Stomach (tissue), 9 donors: Measurements from ENCODE around the gene GALNT18. TPM values are rescaled to one million over a fixed set of nuclear protein-coding genes. Genes with fewer than 3 reads are reported as not detected.

ENCODE experiments used
- DNase-seq, 2 donors: peaks; one replicate each; pipeline versions ENCODE4 v3.0.0 to v3.0.0-alpha.2; 2013 to 2019
- H3K27ac ChIP-seq, 5 donors: fragments of 200-600 bp in 4 of 5; sonication (generic) in 4 of 5; one replicate each; pipeline ENCODE4 v1.5.1; 2013 to 2019; ENCODE audit warnings: mild to moderate bottlenecking in 1 of 5, moderate library complexity in 1 of 5
- H3K27me3 ChIP-seq, 3 donors: fragments of 200-600 bp; sonication (generic); one replicate each; pipeline ENCODE4 v1.5.1; 2017 to 2019; ENCODE audit warnings: mixed run types in 1 of 3
- H3K36me3 ChIP-seq, 4 donors: fragments of 200-600 bp; sonication (generic); 1 replicate in 3 of 4; 2 replicates in 1 of 4; pipeline ENCODE4 v1.5.1; 2016 to 2019
- H3K4me1 ChIP-seq, 4 donors: fragments of 200-600 bp; sonication (generic); one replicate each; pipeline ENCODE4 v1.5.1; 2016 to 2019
- H3K4me3 ChIP-seq, 4 donors: fragments of 200-600 bp; sonication (generic) in 3 of 4; one replicate each; pipeline ENCODE4 v1.5.1; 2016 to 2019; ENCODE audit warnings: mild to moderate bottlenecking in 1 of 4
- H3K9me3 ChIP-seq, 4 donors: fragments of 200-600 bp; sonication (generic); one replicate each; pipeline ENCODE4 v1.5.1; 2016 to 2019
- EP300 ChIP-seq: sonication (generic); formaldehyde crosslinking; IDR thresholded peaks from one replicate; pipeline ENCODE4 v1.6.1; 2017; ENCODE audit warnings: antibody characterized with exemption
- POLR2A ChIP-seq, 4 donors: fragments of 450-650 bp; IDR thresholded peaks; one replicate each; pipeline ENCODE4 v1.6.1; 2016; ENCODE audit warnings: antibody characterized with exemption in 4 of 4, control low read depth in 2 of 4, mild to moderate bottlenecking in 1 of 4, moderate library complexity in 1 of 4
- POLR2AphosphoS5 ChIP-seq, 3 donors: sonication (generic); formaldehyde crosslinking; IDR thresholded peaks; one replicate each; pipeline ENCODE4 v1.6.1; 2016; ENCODE audit warnings: antibody characterized with exemption in 3 of 3
- WGBS, 5 donors: extraction: QIAGEN DNeasy Blood & Tissue Kit in 3 of 5; methylation state at CpG; one replicate each; pipeline versions ENCODE4 v1.1.5 to v1.1.7; 2013 to 2018; 5-methylcytosine and 5-hydroxymethylcytosine counted together
- intact Hi-C: fragments of 100-400 bp; cut with DNase I; formaldehyde crosslinking; loops from one replicate; pipeline ENCODE4 v1.15.1; 2023; ENCODE audit warnings: low total_unique reads
- polyA plus RNA-seq, 3 donors: library from polyadenylated mRNA; stranded (reverse); fragments of 200-250 nt; gene quantifications; one replicate each; pipeline ENCODE4 v1.2.3, GENCODE V29; 2013
- total RNA-seq, 5 donors: library from RNA; depleted of rRNA; stranded (reverse); fragments of >200 nt; gene quantifications; one replicate each; pipeline versions ENCODE4 v1.1.0 to v1.2.3, GENCODE V29; 2014 to 2016
- TF ChIP-seq, protein P1 (sequence below), 7 experiments: fragments of 450-650 bp in 4 of 7; fragments of 200-600 bp in 3 of 7; sonication (generic) in 3 of 7; IDR thresholded peaks; one replicate each; pipeline ENCODE4 v1.5.1; 2016 to 2019; ENCODE audit warnings: antibody characterized with exemption in 7 of 7, control low read depth in 2 of 7, mild to moderate bottlenecking in 1 of 7
- donor health status: healthy with polysubstance abuse.
- donor health status: Bipolar disorder and iron deficiency.
- donor health status: healthy.

Gene GALNT18
- total and polyA plus RNA-seq, 8 donors = 0.58 to 16.1 (median 2.7) TPM

DNA sequence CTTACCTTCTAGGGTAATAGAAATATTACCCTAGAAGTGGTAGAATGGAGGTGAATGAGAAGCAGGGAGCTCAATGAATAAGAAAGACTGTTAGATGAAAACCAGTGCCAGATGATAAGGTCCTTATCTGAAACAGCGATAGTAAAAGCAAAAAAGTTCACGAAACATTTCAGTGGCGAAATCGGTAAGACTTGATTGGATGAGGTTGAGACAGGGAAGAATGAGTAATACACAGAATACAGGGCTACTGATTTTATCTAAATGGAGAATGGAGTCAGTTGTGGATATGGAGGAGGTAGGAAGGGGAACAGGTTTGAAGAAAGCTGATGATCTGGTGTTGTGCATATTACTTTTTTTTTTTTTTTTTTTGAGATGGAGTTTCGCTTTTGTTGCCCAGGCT lies 96.5 kb downstream of the GALNT18 start:
- no peaks in the 10 kb centered on the region for H3K9me3 ChIP-seq
- intact Hi-C loops = no loop called here
- WGBS, 5 donors = 39 to 64% (median 52%) methylated on average over 5 of the region's 5 CpGs
- DNase-seq = no peak
- H3K27me3 ChIP-seq = no peaks in the 10 kb centered on the region
- H3K4me1 ChIP-seq = no peaks in the 10 kb centered on the region
- no peaks in the 10 kb centered on the region for H3K36me3 ChIP-seq
- H3K4me3 ChIP-seq = no peak overlapping the region
- H3K27ac ChIP-seq = no peak overlapping the region
- TF ChIP-seq POLR2AphosphoS5 (IDR thresholded peaks at IDR 0.05) = no peak
- TF ChIP-seq, protein P1, sequence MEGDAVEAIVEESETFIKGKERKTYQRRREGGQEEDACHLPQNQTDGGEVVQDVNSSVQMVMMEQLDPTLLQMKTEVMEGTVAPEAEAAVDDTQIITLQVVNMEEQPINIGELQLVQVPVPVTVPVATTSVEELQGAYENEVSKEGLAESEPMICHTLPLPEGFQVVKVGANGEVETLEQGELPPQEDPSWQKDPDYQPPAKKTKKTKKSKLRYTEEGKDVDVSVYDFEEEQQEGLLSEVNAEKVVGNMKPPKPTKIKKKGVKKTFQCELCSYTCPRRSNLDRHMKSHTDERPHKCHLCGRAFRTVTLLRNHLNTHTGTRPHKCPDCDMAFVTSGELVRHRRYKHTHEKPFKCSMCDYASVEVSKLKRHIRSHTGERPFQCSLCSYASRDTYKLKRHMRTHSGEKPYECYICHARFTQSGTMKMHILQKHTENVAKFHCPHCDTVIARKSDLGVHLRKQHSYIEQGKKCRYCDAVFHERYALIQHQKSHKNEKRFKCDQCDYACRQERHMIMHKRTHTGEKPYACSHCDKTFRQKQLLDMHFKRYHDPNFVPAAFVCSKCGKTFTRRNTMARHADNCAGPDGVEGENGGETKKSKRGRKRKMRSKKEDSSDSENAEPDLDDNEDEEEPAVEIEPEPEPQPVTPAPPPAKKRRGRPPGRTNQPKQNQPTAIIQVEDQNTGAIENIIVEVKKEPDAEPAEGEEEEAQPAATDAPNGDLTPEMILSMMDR (IDR thresholded peaks at IDR 0.05) = no peak

DNA sequence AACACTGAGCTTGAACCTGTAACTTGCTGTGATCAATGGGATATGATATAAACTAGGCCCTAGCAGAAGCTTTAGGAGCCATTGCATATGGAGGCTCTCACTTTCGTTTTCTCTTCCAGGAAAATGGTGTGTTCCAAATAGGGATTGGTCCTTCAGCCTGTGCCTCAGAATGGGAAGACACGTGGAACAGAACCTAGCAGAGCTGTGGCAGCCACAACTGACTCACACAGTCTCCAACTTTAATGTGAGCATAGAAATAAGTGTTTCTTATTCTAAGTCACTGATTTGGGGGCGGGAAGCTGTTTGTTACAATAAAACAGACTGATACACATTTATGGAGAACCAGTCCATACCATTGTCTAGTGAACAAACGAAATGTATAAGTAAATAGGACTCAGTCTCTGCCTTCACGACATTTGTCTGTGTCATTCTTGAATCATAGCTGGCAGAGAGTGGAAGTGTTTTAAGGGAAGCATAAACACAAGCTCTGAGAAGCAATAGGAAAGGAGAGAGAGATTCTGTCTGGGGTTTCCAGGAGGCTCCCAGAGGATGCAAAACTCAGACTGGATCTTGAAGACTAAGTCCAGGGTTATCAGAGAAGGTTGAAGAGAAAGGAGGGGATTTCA lies 97.3 kb downstream of the GALNT18 start:
- Histone ChIP-seq H3K36me3 (no peaks in the 10 kb centered on the region), H3K27ac (no peak overlapping the region), H3K4me3 (no peak overlapping the region), H3K27me3 (no peaks in the 10 kb centered on the region), H3K9me3 (no peaks in the 10 kb centered on the region), H3K4me1 (no peaks in the 10 kb centered on the region)
- DNase-seq = no peak
- TF ChIP-seq POLR2AphosphoS5 (IDR thresholded peaks at IDR 0.05) = no peak
- no peak for TF ChIP-seq POLR2A (IDR thresholded peaks at IDR 0.05)
- TF ChIP-seq EP300 = no peak
- TF ChIP-seq, protein P1 (IDR thresholded peaks at IDR 0.05) = no peak
- WGBS, 5 donors = 49 to 68% (median 65%) methylated on average over 5 of the region's 5 CpGs
- intact Hi-C loops = no loop called here

DNA sequence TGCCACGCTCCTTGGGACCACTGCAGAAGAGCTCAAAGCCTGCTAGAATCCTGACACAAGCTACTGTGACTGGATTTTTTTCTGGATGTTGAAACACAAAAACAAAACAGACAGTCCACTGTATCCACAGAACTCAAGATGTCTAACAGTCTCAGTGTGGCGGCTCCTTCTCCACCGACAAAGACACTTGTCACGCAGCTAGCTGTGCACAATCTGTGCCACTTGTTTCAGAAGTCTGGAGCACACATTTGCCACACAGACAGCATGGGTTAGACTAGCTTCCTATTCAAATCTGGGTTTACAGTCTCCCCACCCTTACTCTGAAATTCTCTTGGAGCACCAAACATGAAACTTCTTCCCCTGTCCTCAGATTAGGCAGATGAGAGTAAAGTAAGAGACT lies 99.2 kb downstream of the GALNT18 start:
- intact Hi-C loops = no loop called here
- H3K27ac ChIP-seq = no peak overlapping the region
- H3K27me3 ChIP-seq = no peaks in the 10 kb centered on the region
- no peak for TF ChIP-seq POLR2AphosphoS5 (IDR thresholded peaks at IDR 0.05)
- TF ChIP-seq, protein P1 (IDR thresholded peaks at IDR 0.05) = no peak
- TF ChIP-seq POLR2A (IDR thresholded peaks at IDR 0.05) = no peak
- TF ChIP-seq EP300 = no peak
- no peaks in the 10 kb centered on the region for H3K36me3 ChIP-seq
- WGBS, 5 donors = 94 to 100% (median 96%) methylated on average over 4 of the region's 4 CpGs
- no peak overlapping the region for H3K4me3 ChIP-seq
- no peaks in the 10 kb centered on the region for H3K9me3 ChIP-seq
- no peak for DNase-seq
- no peaks in the 10 kb centered on the region for H3K4me1 ChIP-seq

DNA sequence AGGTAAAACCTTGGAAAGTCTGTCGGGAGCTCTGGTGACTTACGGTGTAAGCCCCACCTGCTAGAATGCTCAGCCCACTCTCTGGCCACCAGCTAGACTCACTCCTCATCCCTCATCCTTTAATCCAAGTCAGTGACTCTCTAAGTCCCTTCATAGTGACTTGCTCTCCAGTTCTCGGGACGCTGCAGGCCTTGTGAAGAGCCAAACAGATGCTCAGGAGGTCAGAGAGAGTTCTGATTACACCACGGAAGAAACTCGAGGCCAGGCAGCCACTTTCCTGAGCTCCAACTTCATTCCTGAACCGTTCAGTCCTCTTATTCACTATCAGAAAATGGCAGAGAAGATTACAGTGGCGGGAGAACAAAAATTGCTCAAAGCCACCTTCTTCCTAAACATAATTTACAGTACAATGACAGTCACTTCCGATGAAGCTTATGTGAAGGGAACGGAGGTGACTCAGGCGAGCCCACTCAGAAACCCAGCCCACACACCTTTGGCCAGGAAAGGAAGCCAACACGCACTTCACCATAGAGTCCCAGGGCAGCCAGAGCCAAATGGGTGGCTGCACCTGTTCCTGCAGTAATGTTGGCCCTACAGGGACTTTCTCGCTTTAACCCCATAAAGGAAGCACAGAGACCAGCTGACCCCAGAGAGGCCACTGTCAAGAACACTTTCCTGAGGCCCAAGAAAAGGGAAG lies 100.4 kb downstream of the GALNT18 start:
- WGBS, 5 donors = 68 to 77% (median 74%) methylated on average over 13 of the region's 13 CpGs
- TF ChIP-seq POLR2AphosphoS5 (IDR thresholded peaks at IDR 0.05) (no peak), POLR2A (IDR thresholded peaks at IDR 0.05) (no peak), EP300 (no peak)
- TF ChIP-seq, protein P1 (IDR thresholded peaks at IDR 0.05) = no peak

More for the DNA sequence above, 100.4 kb downstream of the GALNT18 start:
- H3K27me3 ChIP-seq = no peaks in the 10 kb centered on the region
- H3K36me3 ChIP-seq = no peaks in the 10 kb centered on the region
- H3K27ac ChIP-seq = no peak overlapping the region
- H3K4me3 ChIP-seq = no peak overlapping the region
- DNase-seq = no peak
- H3K4me1 ChIP-seq = no peaks in the 10 kb centered on the region
- intact Hi-C loops = no loop called here
- no peaks in the 10 kb centered on the region for H3K9me3 ChIP-seq
